CMK (cell line): ENCODE data around the gene AQR.
A peak's percentile ranks its signal among the peaks of the same experiment; 100 is the strongest.
"Not testable (repeated sequence)": the region's sequence is repeated elsewhere in the genome, so short reads cannot be mapped to it uniquely, and the experiment has no call there.

Experiments
- DNase-seq: peaks from one replicate; pipeline ENCODE4 v3.0.0-alpha.2; 2010; ENCODE audit warnings: low read depth

Gene AQR

GRCh38 chr15:34812868-34813365 lies 156.6 kb downstream of the AQR start:
- DNase-seq, result not testable (repeated sequence)

DNA sequence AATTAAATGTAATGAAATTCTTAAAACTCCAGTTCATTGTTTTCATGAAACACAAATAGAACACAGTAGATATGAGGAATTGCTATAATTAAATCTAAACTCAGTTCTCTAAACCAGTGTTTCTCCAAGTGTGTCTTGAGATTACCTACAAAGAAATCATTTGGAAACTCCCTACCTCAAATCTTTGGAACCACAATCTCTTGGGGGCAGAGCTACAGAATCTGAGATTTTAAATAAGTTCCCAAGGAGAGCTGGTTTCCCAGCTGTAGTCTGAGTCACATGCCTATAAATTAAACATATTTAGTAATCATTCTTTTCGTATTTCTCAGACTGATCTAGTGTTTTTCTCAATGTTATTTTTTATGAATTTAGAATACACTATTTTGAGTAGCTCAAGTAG lies 157.2 kb downstream of the AQR start:
- DNase-seq, result no peak

DNA sequence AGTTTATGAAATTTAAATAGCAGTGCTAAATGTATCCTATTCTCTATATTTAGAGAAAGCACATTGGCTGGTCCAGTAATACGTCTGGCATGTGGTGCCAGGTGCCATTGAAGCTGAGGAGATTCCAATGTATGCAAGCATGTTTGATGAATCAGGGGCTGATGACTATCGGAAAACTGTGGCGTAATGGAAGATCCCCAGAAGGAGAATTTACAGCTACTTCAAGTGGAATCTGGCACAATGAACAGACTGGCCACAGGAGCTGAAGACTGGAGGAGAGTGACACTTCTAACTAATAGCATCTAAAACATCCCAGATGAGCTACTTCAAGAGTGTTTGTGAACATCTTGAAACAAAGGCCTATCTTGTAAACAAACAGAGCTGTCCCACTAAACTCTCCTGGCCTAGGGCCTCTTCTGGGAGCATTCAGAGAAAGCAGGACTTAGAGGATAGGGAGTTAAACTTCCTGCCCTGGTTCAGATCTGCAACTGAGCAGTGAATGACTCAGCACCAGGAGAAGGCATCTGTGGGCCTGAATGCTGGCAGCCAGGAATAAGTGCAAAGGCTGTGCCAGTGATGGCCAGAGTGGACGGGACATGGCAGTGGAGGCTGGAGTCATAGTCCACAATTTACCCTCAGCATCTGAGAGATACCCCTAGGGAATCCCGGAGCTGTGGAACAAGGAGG lies 159.0 kb downstream of the AQR start:
- peak; percentile 32 for DNase-seq

- no peak for DNase-seq
Measured at GRCh38 chr15:34809186-34809585, 160.4 kb downstream of the AQR start.

DNA sequence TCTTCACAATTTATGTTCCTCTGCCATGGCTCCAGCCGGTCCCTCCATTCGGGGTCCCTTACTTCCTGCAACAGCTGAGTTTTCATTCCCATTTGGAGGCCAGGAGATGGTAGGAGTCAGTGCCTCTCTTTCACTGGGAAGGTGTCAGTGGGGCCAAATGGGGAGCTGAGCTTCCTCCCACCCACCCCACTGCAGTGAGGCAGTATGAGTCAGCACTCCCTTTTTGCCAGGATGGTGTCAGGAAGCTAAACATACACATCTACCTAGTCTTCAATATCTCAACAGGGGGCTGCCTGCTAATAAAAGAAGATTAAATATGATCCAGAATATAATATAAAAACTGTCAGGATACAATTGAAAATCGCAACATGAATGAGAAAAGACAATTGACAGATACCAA lies 161.5 kb downstream of the AQR start:
- no peak for DNase-seq

DNA sequence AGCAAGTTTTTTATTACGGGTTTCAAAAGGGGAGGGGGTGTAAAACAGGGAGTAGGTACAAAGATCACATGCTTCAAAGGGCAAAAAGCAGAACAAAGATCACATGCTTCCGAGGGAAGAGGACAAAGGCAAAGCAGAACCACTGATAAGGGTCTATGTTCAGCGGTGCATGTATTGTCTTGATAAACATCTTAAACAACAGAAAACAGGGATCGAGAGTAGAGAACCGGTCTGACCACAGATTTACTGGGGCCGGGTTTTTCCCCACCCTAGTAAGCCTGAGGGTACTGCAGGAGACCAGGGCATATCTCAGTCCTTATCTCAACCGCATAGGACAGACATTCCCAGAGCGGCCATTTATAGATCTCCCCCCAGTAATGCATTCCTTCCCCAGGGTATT lies 162.3 kb downstream of the AQR start:
- peak; percentile 70 for DNase-seq

DNA sequence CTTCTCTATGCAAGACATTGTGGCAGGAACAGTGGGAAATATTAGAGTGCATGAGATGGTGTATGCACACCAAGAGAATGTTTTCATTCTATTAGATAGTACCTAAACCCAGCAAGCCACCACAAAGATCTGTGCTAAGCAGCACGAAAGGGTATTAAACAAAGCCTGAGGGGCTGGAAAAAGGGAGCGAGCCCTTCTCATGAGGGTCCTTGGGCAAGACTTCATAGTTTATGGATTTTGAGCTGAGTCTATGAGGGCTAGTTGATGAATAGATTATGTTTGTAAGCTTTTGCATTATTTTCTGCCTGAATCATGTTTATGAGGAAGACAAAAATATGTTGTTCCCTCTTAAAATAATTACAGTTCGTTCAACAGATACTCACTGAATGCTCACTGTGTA lies 164.8 kb downstream of the AQR start:
- DNase-seq, result no peak

DNA sequence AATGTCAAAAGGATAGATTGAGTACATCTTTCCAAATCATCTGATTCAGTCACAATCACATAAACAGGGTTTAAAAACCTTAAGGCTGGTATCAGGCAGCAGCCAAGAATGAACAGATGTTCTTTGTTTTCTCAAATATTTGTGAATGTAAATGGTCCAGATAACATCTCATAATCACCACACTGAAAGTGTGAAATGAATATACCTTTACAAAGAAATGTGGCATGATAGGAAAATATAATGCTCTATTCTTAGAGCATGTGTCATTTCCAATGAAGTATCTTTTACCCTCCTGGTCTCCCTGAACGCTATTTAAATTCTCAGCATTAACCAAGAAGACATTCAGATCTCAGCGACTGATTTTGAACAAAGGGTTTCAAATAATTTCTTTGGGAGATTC lies 165.4 kb downstream of the AQR start:
- DNase-seq, result no peak

- no peak for DNase-seq
Measured at GRCh38 chr15:34802803-34803750, 166.5 kb downstream of the AQR start.

GRCh38 chr15:34802371-34802770 lies 167.2 kb downstream of the AQR start:
- DNase-seq, result no peak
